ENCODE measurements around the gene SHKBP1.
"Not testable (repeated sequence)": the region's sequence is repeated elsewhere in the genome, so short reads cannot be mapped to it uniquely, and the experiment has no call there.

Gene SHKBP1

DNA sequence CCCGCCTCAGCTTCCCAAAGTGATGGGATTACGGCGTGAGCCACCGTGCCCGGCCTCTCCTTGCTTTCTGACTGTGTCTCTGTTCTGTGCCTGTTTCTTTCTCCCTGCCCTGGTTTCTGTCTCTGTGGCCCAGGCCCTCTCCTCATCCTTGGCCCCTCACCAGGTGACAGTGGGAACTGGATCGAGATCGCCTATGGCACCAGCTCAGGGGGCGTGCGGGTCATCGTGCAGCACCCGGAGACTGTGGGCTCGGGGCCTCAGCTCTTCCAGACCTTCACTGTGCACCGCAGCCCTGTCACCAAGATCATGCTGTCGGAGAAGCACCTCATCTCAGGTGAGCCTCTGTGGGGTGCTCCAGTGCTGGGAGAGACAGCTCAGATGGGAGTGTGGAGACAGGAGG is 9.9 kb downstream of the SHKBP1 start:
- no peak for DNase-seq

DNA sequence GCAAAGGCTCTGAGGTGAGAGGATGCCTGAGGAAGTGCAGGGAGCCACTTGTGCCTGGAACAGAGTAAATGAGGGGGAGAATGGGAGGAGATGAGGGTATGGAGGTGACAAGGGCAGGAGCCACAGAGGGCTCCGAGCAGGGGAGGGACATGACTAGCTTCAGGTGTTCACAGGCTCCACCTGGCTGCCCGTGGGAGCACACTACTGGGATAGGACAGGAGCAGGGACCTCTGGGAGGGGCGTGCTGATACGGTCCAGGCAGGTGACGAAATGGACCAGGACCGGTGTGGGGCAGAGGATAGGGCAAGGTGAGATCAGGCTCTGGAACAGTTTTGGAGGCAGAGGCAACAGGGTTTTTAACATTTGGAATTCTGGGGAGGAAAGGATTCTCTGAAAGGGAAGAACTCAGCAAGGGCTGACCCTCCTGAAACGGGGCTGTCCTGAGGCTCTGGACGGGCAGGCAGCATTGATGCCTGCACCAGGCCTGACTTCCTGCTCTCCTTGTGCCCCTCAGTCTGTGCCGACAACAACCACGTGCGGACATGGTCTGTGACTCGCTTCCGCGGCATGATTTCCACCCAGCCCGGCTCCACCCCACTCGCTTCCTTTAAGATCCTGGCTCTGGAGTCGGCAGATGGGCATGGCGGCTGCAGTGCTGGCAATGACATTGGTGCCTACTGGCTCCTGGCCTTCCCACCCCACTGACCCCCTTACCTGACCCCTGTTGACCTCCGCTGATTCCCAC is 11.6 kb downstream of the SHKBP1 start:
- DNase-seq = no peak

DNA sequence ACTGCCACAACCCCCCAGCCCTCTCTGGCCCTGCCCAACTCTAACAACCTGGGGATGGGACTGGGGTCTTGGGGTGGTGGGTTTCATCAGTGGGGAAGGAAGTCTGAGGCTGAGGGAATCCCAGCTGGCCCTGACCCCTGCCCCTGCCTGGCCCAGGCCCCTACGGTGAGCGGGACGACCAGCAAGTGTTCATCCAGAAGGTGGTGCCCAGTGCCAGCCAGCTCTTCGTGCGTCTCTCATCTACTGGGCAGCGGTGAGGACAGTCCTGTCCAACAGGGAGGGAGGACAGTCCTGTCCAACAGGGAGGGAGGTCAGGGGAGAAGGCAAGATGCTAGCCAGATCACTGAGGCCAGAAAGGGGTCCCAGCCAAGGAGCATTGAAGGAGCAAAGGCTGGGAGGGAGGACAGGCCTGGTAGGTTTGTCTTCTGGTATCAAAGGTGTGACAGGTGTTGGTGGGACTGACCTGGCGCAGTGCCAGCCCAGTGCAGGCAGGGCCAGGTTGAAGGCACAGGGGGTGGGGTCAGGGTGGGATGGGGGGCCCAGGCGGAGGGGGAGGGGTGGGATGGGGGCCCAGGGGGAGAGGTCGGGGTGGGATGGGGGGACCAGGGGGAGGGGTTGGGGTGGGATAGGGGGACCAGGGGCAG is 12.4 kb downstream of the SHKBP1 start:
- DNase-seq = no peak

DNA sequence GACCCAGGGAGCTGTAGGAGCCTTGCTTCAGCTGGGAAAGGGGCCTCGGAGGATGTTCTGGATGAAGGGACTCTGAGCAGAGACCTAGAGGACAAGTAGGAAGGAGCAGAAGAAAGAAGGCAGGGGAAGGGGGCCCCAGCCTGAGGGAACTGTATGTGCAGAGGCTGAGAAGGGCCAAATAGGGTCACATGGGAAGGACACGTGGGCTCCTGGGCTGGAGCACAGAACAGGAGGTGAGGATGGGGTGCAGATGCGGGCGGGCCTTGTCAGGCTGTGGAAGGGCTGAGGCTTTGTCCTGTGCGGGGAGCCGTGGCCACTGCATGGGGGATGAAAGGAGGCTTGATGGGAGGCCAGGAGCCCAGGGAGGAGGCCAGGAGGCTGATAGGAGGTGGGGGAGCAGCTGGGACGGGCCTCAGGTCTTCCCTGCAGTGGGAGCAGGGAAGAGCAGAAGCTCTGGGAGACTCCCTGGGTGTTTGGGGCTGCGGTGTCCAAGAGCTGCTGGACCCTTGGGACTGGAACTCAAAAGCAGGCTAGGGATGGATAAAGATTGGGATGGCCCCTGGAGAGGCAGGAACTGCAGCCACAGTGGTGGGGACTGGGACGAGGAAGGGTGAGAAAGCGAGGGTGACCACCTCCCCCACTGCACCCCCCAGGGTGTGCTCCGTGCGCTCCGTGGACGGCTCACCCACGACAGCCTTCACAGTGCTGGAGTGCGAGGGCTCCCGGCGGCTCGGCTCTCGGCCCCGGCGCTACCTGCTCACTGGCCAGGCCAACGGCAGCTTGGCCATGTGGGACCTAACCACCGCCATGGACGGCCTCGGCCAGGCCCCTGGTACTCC is 13.1 kb downstream of the SHKBP1 start:
- no peak for DNase-seq

DNA sequence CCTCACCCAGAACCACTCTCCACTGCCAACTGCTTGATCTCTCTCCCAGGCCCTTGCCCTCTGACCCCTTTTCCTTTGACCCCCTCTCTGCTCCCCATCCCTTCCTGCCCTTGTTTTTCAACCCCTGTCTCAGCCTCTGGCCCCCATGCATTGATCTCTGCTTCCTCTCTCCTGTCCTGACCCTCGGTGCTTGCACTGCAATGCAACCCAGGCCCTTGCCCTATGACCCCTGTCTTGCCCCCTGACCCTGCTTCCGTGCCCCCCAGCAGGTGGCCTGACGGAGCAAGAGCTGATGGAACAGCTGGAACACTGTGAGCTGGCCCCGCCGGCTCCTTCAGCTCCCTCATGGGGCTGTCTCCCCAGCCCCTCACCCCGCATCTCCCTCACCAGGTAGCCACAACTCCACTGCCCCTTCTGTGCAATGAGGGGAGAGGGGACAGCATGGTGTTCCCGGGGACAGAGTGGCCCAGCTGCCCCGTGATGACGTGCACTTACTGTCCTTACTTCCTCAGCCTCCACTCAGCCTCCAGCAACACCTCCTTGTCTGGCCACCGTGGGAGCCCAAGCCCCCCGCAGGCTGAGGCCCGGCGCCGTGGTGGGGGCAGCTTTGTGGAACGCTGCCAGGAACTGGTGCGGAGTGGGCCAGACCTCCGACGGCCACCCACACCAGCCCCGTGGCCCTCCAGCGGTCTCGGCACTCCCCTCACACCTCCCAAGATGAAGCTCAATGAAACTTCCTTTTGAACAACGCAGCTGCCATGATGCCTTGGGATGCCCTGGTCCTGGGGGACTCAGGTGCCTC is 14.0 kb downstream of the SHKBP1 start:
- no peak for DNase-seq

DNA sequence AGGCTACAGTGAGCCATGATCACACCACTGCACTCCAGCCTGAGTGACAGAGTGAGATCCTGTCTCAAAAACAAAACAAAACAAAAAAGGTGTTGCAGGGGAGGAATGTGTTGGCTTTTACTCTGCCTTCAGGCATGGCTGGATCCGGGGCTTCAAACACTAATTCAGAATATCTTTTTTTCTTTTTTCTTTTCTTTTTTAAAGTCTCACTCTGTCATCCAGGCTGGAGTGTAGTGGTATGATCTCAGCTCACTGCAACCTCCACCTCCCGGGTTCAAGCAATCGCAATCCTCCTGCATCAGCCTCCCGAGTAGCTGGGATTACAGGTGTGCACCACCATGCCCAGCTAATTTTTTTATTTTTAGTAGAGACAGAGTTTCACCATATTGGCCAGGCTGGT is 15.1 kb downstream of the SHKBP1 start:
- DNase-seq = not testable (repeated sequence)

DNA sequence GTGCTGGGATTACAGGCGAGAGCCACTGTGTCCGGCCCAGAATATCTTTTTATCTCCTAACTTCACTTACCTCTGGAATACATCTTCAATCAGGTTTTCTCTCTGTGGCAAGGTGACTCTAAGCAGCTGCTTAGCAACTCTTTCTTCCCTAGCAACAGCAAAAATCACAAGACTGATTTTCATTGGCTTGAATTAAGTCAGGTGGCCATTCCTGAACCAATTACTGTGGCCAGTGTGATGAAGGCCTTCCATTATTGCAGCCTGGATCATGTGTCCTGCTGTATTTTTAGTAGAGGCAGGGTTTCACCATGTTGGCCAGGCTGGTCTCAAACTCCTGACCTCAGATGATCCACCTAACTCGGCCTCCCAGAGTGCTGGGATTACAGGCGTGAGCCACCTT is 15.5 kb downstream of the SHKBP1 start:
- no peak for DNase-seq

DNA sequence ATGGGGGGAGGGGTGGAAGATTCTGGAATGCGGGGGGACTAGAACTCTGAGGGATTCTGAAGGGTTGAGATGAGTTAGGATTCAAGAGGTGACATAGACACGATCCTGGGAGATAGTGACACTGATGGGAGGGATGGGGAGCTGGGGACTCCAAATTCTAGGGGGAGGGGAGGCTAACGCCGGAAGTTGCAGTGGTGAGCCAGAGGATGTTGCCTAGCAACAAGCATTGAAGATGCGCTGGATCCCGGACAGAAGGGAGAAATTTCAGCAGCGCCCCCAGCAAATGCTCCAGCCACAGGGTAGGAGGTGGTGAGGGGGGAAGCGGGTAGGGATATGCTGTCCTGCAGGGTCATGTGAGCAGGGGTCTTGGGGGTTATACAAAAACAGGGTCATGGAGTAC is 17.6 kb downstream of the SHKBP1 start:
- no peak for DNase-seq

DNA sequence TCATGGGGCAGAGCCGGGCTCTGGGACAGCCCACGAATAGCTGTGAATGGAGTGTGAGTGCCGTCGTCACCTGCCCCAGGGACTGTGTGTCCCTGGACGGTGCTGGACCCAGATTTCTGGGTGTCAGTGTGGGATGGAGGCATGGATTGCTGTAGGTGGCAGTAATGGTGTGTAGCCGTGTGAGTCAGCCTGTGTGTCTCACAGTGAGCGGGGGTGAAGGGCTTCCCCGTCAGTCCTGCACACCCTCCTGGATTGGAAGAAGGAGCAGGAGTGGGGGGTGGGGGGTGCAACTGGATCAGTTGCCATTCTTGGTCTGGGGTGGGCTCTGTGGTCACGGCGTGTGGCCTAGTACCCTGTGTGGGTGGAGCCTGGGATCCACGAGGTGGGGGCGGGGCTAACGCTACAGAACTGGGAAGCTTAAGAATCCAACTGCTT is 18.0 kb downstream of the SHKBP1 start:
- DNase-seq = no peak

DNA sequence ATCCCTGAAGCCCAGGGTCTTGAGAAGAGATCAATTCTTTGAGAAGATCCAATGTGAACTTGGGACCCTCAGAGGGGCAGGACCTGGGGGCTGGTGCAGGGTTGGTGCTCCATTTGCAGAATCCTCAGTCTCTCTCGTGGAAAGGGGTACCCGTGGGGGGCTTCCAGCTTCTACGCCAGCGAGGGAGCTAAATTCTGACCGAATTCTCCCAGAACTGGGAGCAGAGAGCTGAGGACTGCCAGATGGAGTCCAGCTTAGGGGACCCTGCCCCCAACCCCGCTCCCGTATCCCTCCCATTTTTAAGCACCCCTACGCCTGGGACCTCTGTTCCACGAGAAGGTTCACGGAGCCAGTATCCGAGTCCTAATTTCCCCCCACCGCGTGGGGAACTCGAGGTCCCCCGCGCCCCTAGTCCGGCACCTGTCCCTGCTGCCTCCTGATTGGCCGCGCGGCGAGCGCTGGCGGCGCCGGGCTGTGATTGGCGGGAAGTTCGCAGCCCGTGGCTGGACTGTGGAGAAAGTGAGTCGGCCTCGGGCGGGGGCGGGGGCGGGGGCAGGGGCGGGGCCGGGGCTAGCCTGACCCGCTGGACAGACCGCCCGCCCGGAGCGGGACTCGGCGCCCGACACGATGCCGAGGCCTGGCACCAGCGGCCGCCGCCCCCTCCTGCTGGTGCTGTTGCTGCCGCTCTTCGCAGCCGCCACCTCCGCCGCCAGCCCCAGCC is 20.1 kb downstream of the SHKBP1 start:
- DNase-seq = peak; percentile 40

DNA sequence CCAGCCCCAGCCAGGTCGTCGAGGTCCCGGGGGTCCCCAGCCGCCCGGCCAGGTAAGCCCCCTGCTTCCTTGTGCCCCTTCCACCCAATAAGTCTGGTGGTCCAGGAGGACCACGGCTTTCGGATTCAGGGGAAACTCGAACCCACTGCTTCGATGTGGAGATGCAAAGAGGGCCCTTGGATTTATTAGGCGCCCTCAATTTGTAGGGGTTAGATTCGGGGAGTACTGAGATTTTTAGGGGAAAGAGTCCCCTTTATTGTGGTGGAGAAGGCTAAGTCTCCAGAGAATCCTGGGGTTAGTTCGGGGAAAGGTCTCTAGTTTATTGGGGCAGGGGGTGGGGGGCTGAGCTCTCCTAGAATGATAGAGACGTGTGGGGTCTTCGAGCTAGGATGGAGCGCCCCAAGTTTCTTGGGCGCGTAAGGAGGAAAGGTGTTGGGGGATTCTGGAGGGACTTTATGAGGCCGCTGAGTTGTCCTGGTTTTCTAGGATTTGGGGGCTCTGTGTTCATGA is 20.7 kb downstream of the SHKBP1 start:
- DNase-seq = no peak

DNA sequence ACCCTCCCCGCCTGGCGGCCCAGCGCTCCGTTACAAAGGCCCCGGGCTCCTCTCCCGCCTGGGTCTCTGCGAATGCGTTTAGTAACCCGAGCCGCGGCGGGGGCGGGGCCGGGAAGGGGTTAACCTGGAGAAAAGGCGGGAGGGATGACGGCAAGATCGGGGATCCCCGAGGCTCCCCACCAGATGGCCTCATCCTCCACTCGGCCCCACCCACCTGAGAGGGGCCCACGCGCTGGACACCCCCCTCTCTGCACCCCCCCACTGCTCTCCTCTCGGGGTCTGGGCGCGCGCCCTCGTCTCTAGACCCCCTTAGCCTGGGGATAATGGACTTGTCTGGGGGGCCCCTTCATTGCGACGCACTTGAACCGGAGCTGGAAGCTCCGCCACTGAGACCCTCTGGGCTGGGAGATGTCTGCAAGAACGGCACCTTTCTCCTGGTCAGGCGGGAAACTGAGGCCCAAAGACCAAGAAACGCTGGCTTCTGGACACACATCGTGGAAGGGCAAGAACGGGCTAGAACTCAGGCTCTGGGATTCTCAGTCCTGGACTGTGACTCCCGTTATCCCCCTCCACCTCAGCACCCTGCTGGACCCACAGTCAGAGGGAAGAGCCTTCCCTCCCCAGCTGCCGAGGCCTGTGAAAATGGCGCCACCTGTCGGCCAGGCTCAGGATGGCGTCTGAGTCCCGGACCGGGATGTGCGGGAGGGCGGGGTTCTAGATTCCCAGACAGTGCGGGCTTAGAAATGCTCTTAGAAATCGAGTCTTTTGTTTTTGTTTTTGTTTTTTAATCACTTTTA is 21.6 kb downstream of the SHKBP1 start:
- peak; percentile 88 for DNase-seq

DNA sequence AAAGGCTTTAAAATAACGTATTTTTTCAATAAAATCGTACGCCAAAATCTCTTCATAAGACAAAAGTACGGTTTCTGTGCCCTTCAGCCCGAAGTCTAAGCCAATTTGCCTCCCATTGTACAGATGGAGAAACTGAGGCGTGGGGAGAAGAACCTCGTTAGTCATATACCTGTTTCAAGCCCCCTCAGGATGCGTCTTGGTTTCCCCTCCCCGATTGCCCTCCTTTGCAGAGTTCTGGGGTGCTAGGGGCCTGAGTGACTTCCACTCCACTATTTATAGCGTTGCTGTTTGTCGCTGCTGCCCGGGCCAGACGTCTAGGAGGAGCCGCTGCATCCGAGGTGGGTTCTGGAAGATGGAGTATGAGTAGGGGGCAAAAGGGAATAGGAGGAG is 22.2 kb downstream of the SHKBP1 start:
- DNase-seq = peak; percentile 39

DNA sequence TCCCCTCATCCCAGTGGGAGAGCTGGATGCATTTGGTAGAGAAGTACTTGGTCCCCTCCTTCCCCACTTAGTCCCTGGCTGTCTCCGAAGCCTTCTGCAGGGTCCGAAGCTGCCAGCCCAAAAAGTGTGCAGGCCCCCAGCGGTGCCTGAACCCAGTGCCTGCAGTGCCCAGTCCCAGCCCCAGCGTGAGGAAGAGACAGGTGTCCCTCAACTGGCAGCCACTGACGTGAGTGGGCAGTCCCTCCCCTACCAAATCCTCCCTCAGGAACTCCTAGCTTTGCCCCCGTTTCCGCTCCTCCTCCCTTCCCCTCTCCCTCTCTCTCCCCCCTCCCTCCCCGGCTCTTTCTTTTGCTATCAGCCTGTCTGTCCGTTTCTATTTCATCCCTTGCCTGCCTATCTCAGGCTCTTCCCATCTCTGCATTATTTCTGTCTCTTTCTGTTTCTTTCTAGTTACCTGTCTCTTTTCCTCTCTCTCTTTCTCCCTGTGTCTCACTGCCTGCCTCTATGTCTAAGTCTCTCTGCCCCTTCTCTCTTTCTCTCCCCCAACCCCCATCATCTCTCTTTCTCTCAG is 22.7 kb downstream of the SHKBP1 start:
- DNase-seq = peak; percentile 32

DNA sequence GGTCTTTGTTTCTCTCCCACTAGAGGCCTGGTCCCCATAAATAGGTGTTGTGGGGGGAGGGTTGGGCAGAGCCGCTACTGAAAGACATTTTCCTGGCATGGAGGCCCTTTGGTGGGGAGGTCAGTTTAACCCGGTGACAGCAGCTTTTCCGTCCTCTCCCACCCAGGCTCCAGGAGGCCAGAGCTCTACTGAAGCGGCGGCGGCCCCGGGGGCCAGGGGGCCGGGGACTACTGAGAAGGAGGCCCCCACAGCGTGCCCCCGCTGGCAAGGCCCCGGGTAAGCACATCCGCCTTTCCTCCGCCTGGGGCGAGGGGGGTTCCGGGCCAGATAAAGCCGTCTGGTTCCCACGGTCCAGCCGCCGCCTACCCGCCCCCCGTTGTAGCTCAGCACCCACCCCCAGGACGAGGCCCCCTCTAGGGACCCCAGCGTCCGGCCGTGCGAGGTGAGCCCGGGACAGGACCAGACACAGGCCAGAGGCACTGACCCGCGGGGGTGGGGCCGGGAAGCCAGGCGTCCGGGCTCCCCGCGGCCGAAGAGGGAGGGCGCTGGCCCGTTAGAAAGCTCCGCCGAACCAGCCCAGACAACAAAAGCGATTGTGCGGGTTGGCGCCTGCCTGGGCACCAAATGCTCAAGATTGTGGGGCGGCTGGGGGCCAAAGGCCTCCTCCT is 23.4 kb downstream of the SHKBP1 start:
- DNase-seq = no peak

DNA sequence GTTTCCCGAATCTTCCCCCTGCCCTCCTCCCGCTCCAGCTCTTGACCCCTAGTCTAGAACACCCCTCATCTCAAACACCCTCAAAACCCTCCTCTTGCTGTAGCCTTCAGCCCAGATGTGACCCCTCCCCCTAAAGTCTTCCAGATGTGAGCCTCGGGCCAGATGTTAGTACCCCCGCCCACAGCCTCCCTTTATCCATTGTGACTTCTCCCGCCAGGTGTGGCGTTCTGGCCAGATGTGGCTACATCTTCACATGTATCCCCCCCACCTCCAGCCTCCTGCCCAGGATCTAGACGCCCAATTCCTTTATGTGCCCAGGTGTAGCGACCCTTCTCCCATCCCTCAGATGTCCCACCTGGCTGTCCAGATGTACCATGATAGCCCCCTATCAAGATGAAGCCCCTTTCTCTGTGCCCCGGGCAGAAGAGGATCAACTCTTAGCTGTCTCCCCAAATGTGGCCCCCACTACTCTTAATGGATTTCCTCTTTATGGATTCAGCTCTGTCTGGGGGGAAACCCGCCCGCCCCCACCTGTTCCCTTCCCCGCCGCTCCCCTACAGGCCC is 24.0 kb downstream of the SHKBP1 start:
- no peak for DNase-seq

DNA sequence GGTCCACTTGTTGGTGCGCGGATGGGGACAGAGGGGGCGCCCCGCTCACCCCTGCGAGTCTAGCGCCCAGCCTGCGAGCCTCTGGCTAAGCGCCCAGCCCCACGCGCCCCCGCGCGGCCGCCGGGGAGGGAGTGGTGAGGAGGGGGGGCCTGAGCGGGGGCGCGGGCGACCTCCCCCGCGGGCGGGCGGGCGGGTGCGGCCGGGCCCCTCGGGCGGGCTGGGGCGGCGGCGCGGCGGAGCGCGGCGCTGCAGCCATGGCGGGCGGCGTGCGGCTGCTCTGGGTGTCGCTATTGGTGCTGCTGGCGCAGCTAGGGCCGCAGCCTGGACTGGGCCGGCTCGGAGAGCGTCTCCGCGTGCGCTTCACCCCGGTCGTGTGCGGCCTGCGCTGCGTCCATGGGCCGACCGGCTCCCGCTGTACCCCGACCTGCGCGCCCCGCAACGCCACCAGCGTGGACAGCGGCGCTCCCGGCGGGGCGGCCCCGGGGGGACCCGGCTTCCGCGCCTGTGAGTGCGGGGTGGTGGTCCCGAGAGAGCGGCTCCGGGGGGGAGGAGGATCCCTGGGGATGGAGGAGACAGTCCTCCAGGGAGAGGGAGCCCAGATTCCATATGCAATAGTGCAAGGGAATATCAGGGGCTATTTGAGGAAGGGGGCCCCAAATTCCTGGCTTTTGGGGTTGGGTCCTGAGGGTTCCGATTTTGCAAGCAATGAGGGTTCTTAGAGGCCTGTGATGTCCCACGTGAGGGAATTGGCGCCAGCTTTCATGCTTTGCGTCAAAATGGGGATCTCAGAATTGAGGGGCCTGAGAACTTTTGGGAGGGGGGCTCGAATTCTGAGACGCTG is 24.7 kb downstream of the SHKBP1 start, which contains the start of gene LTBP4:
Gene LTBP4 (plus strand): TSS at position 236 of the 841 bp plus-strand sequence. CDS start 19 bp downstream, at position 255.
- peak; percentile 57 for DNase-seq

DNA sequence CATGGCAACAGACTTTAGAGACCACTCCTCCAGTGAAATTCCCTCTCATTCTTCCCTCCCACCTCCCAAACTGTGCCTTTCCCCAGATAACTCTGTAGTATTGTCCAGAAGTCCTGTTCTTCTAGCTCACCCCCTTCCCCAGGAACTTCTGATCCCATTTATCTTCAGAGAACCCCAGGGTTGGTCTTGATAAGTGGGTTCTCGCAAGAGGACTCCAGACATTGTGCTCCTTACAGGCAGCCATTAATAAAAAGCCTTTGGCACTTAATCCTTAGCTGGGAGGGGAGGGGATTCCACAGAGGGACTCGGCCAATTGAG is 26.4 kb downstream of the SHKBP1 start:
- DNase-seq = no peak

All from activated T-cell treated with anti-CD3 and anti-CD28 coated beads, Interleukin-2, amount 50 U/mL, for 1 hour (primary cell).